Skeletal muscle tissue (tissue), 4 donors: Measurements from ENCODE around the gene AKR1D1. TPM values are rescaled to one million over a fixed set of nuclear protein-coding genes. Genes with fewer than 3 reads are reported as not detected.
"Not testable (repeated sequence)": the region's sequence is repeated elsewhere in the genome, so short reads cannot be mapped to it uniquely, and the experiment has no call there.

Source experiments
- H3K27ac ChIP-seq: one replicate; pipeline ENCODE4 v1.7.0; 2013; ENCODE audit warnings: mild to moderate bottlenecking, low read depth, low read length, inconsistent platforms
- H3K27me3 ChIP-seq, 3 donors: one replicate each; pipeline ENCODE4 v1.7.0; 2013; ENCODE audit warnings: low read length in 3 of 3; ENCODE audit not compliant: control insufficient read depth in 3 of 3, insufficient read depth in 3 of 3
- H3K36me3 ChIP-seq, 3 donors: one replicate each; pipeline ENCODE4 v1.7.0; 2013; ENCODE audit warnings: low read length in 3 of 3; ENCODE audit not compliant: control insufficient read depth in 3 of 3, insufficient read depth in 3 of 3
- H3K4me1 ChIP-seq, 3 donors: one replicate each; pipeline ENCODE4 v1.7.0; 2013; ENCODE audit warnings: low read length in 3 of 3, mild to moderate bottlenecking in 3 of 3; ENCODE audit not compliant: control insufficient read depth in 3 of 3, insufficient read depth in 3 of 3
- H3K4me3 ChIP-seq, 3 donors: one replicate each; pipeline ENCODE4 v1.7.0; 2013; ENCODE audit warnings: low read length in 3 of 3
- H3K9ac ChIP-seq, 3 donors: one replicate each; pipeline ENCODE4 v1.7.0; 2013; ENCODE audit warnings: low read length in 3 of 3, mild to moderate bottlenecking in 3 of 3, moderate library complexity in 2 of 3, low read depth in 1 of 3
- H3K9me3 ChIP-seq, 3 donors: one replicate each; pipeline ENCODE4 v1.7.0; 2013; ENCODE audit warnings: low read length in 3 of 3; ENCODE audit not compliant: control insufficient read depth in 3 of 3
- total RNA-seq: library from RNA; depleted of rRNA; stranded (reverse); fragments of >200 nt; gene quantifications from one replicate; pipeline ENCODE4 v1.2.3, GENCODE V29; 2014
- donor health status: Osteomylitis.

The AKR1D1 gene
- total RNA-seq, 1 donor from 2014 or later: not detected

DNA sequence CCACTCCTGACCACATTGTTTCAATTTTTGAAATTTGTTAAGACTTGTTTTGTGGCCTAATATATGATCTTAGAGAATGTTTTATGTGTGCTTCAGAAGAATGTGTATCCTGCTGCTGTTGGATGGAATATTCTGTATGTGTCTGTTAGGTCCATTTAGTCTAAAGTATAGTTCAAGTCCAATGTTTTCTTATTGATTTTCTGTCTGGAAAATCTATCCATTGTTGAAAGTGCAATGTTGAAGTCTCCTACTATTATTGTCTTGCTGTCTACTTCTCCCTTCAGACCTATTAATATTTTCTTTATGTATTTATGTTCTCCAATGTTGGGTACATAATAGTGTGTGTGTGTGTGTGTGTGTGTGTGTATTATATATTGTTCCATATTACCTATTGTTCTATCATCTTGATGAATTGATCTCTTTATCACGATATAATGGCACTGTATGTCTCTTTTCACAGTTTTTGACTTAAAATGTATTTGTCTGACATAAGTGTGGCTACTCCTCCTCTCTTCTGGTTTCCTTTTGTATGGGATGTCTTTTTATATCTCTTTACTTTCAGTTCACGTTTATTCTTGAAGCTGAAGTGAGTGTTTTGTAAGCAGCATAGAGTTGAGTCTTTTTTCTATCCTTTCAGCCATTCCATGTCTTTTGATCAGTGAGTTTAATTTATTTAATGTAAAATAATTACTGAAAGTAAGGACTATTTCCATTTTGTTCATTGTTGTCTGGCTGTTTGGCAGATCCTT, 61.3 kb downstream of the AKR1D1 start:
- no peak overlapping the region for H3K9ac ChIP-seq

DNA sequence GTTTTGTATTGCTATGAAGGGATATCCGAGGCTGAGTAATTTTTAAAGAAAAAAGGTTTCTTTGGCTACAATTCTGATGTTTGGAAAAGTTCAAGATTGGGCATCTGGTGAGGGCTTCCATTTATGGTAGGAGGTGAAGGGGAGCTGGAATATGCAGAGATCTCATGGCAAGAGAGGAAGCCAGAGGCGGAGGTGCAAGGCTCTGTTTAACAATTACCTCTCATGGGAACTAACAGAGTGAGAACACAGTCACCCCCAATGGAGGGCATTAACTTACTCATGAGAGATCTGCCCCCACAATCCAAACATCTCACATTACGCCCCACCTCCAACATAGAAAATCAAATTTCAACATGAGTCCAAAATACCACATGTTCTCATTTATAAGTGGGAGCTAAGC, 62.0 kb downstream of the AKR1D1 start:
- Histone ChIP-seq H3K27ac (no peak overlapping the region), H3K4me3 (no peak overlapping the region), H3K9ac (no peak overlapping the region), H3K36me3 (no peaks in the 10 kb centered on the region), H3K27me3 (no peaks in the 10 kb centered on the region), H3K9me3 (no peaks in the 10 kb centered on the region), H3K4me1 (no peaks in the 10 kb centered on the region)

More for the DNA sequence above, 61.3 kb downstream of the AKR1D1 start:
- Histone ChIP-seq H3K27me3 (no peaks in the 10 kb centered on the region), H3K9me3 (no peaks in the 10 kb centered on the region), H3K27ac (no peak overlapping the region), H3K4me1 (no peaks in the 10 kb centered on the region), H3K4me3 (no peak overlapping the region), H3K36me3 (no peaks in the 10 kb centered on the region)

DNA sequence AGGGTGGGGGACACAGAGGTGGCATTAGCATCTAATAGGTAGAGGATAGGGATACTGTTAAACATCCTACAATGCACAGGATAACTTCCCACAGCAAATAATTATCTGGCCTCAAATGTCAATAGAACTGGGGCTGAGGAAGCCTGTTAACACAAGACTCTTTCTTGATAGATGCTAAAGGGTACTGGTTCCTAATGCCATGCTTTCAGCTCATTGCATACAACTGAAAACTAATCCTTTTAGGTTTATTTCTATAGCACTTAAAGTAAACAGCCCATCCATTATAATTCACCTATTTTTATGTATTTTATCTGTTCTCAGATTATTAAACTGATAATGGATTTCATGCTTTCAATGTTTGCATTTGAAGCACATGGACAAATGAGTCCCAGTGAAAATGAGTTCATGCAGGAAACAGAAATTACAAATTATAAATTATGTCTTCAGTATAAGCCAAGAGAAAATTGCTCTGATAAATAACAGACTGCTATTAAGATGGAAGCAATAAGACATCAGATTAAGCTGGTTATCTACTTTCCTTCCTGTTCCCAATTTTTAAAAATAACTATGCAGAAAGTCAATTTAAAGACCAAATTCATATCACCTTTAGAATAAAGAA, 66.4 kb downstream of the AKR1D1 start:
- H3K9ac ChIP-seq: no peak overlapping the region
- no peaks in the 10 kb centered on the region for H3K36me3 ChIP-seq
- H3K9me3 ChIP-seq: no peaks in the 10 kb centered on the region
- no peak overlapping the region for H3K27ac ChIP-seq
- H3K27me3 ChIP-seq: no peaks in the 10 kb centered on the region
- H3K4me1 ChIP-seq: no peaks in the 10 kb centered on the region
- no peak overlapping the region for H3K4me3 ChIP-seq

GRCh38 chr7:138144958-138145357, 68.7 kb downstream of the AKR1D1 start:
- H3K36me3 ChIP-seq: no peaks in the 10 kb centered on the region

DNA sequence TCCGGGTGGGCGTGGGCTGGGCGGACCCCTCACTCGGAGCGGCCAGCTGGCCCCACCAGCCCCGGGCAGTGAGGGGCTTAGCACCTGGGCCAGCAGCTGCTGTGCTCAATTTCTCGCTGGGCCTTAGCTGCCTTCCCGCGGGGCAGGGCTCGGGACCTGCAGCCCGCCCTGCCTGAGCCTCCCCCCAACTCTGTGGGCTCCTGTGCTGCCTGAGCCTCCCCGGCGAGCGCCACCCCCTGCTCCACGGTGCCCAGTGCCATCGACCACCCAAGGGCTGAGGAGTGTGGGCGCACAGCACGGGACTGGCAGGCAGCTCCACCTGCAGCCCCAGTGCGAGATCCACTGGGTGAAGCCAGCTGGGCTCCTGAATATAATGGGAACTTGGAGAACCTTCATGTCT, 70.0 kb downstream of the AKR1D1 start:
- not testable (repeated sequence) for H3K36me3 ChIP-seq, H3K9me3 ChIP-seq, H3K27ac ChIP-seq, H3K4me3 ChIP-seq, H3K4me1 ChIP-seq, H3K27me3 ChIP-seq, H3K9ac ChIP-seq

More at GRCh38 chr7:138144958-138145357, 68.7 kb downstream of the AKR1D1 start:
- Histone ChIP-seq H3K4me1 (no peaks in the 10 kb centered on the region), H3K9me3 (no peaks in the 10 kb centered on the region), H3K27me3 (no peaks in the 10 kb centered on the region), H3K27ac (no peak overlapping the region), H3K9ac (no peak overlapping the region), H3K4me3 (no peak overlapping the region)

DNA sequence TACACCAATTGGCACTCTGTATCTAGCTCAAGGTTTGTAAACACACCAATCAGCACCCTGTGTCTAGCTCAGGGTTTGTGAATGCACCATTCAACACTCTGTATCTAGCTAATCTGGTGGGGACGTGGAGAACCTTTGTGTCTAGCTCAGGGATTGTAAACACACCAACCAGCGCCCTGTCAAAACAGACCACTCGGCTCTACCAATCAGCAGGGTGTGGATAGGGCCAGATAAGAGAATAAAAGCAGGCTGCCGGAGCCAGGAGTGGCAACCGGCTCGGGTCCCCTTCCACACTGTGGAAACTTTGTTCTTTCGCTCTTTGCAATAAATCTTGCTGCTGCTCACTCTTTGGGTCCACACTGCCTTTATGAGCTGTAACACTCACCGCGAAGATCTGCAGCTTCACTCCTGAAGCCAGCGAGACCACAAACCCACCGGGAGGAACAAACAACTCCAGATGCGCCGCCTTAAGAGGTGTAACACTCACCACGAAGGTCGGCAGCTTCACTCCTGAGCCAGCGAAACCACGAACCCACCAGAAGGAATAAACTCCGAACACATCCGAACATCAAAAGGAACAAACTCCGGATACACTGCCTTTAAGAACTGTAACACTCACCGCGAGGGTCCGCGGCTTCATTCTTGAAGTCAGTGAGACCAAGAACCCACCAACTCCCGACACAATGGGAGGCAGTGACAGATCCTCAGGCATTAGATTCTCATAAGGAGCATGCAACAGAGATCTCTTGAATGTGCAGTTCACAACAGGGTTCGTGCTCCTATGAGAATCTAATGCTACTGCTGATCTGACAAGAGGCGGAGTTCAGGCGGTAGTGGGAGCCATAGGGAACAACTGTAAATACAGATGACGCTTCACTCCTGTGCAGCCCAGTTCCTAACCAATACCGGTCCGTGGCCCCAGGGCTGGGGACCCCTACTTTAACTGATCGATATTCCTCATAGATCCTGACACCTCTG, 70.8 kb downstream of the AKR1D1 start:
- H3K4me1 ChIP-seq, H3K27me3 ChIP-seq, H3K9ac ChIP-seq, H3K27ac ChIP-seq, H3K9me3 ChIP-seq, H3K4me3 ChIP-seq, H3K36me3 ChIP-seq: not testable (repeated sequence)

- Histone ChIP-seq H3K9me3 (peaks cover 0 to 2% (median 0%) of the 10 kb centered on the region in 3 donors), H3K36me3 (no peaks in the 10 kb centered on the region), H3K9ac (no peak overlapping the region), H3K4me1 (no peaks in the 10 kb centered on the region), H3K4me3 (no peak overlapping the region), H3K27ac (no peak overlapping the region), H3K27me3 (no peaks in the 10 kb centered on the region)
Measured at GRCh38 chr7:138151731-138152577, 75.7 kb downstream of the AKR1D1 start.

GRCh38 chr7:138154661-138155060, 78.4 kb downstream of the AKR1D1 start:
- H3K27ac ChIP-seq: no peak overlapping the region
- H3K36me3 ChIP-seq: no peaks in the 10 kb centered on the region
- peaks cover 0 to 2% (median 0%) of the 10 kb centered on the region in 3 donors for H3K9me3 ChIP-seq
- H3K4me3 ChIP-seq: no peak overlapping the region
- H3K4me1 ChIP-seq: no peaks in the 10 kb centered on the region
- H3K27me3 ChIP-seq: no peaks in the 10 kb centered on the region
- H3K9ac ChIP-seq: no peak overlapping the region

DNA sequence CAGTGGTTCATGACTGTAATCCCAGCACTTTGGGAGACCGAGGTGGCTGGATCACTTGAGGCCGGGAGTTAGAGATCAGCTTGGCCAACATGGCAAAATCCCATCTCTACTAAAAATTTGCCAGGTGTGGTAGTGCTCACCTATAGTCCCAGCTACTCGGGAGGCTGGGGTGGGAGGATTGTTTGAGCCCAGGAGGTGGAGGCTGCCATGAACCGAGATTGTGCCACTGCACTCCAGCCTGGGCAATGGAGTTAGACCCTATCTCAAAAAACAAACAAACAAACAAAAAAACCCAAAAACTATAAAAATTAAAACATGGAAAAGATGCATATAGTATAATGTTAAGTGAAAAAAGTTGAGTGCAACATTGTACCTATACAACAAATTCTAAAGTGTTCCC, 81.4 kb downstream of the AKR1D1 start:
- Histone ChIP-seq H3K4me3 (no peak overlapping the region), H3K27me3 (no peaks in the 10 kb centered on the region), H3K9ac (no peak overlapping the region), H3K27ac (no peak overlapping the region), H3K4me1 (no peaks in the 10 kb centered on the region), H3K36me3 (no peaks in the 10 kb centered on the region), H3K9me3 (no peaks in the 10 kb centered on the region)
